ENCODE measurements around the gene TUBGCP3. TPM values are rescaled to one million over a fixed set of nuclear protein-coding genes. Genes with fewer than 3 reads are reported as not detected.

The TUBGCP3 gene
- total RNA-seq, 2 donors from 2014 or later, result 21.5 to 27.3 TPM

DNA sequence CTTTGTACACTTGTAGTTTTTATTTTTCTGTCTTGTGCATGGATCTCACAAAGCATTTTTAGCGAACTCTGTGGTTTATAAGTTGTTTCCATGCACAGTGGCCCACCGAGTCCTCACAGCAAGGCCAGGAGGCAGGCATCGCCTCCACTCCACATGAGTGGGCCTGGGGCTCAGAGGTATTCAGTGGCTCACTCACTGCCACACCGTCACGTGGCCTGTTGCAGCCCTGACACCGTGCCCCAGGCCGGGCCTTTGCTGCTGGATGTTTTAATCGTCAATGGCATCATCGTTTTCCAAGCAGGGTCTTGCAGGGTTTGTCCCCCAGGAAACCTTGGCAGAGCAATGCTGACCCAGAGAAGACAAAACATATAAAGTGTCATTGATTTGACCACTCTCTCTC lies 152.0 kb downstream of the TUBGCP3 start:
- intact Hi-C loops (cut with DNase I, micrococcal nuclease), result no loop called here
- no peak for DNase-seq
- no peak for ATAC-seq

Other genes with a start within 250 kb of the TUBGCP3 start
- gene SPACA7, start 211.8 kb downstream of the TUBGCP3 start, total RNA-seq, result not detected
- 10 to 100 TPM; 12.4 to 22.7 TPM for gene ATP11A, start 101.9 kb upstream of the TUBGCP3 start, total RNA-seq

All from left colon (tissue), 2 donors.